Posterior vena cava (tissue), 2 donors: ENCODE measurements around the gene MPDZ. TPM values are rescaled to one million over a fixed set of nuclear protein-coding genes. Genes with fewer than 3 reads are reported as not detected.
"Not testable (repeated sequence)": the region's sequence is repeated elsewhere in the genome, so short reads cannot be mapped to it uniquely, and the experiment has no call there.

Experiments used
- DNase-seq: peaks from one replicate; pipeline ENCODE4 v3.0.0-alpha.2; 2020; ENCODE audit warnings: low spot score
- intact Hi-C, 2 donors: fragments of 100-400 bp; cut with DNase I; formaldehyde crosslinking; loops; one replicate each; pipeline versions ENCODE4 v1.14.1 to v1.14.2; 2022 to 2023
- total RNA-seq, 2 donors: library from RNA; stranded (reverse); fragmentation: NEBNext Ultra II Directional; extraction: Animal tissue kit (Norgen Biotek cat#: 25700); gene quantifications; one replicate each; pipeline ENCODE4 v1.2.1, GENCODE V29; 2021
- donor health status: DM: yes; HTN: yes; CAD: no.
- donor health status: DM: yes; HTN: yes; CAD: no.

Gene MPDZ
- total RNA-seq, 2 donors from 2014 or later = 63.3 to 70.5 TPM

- intact Hi-C loops = no loop called here
- DNase-seq = no peak
Observed at GRCh38 chr9:13268469-13268868, 11.0 kb downstream of the MPDZ start.

- intact Hi-C loops = no loop called here
- no peak for DNase-seq
Observed at GRCh38 chr9:13267743-13268142, 11.7 kb downstream of the MPDZ start.

- intact Hi-C loops = no loop called here
- no peak for DNase-seq
Observed at GRCh38 chr9:13266167-13266566, 13.3 kb downstream of the MPDZ start.

- intact Hi-C loops = no loop called here
- DNase-seq = no peak
Observed at GRCh38 chr9:13264788-13265187, 14.7 kb downstream of the MPDZ start.

- intact Hi-C loops = no loop called here
- no peak for DNase-seq
Observed at GRCh38 chr9:13263511-13263910, 16.0 kb downstream of the MPDZ start.

GRCh38 chr9:13252852-13253251, 26.6 kb downstream of the MPDZ start:
- intact Hi-C loops = no loop called here
- no peak for DNase-seq

GRCh38 chr9:13244181-13244580, 35.3 kb downstream of the MPDZ start:
- no peak for DNase-seq
- intact Hi-C loops = no loop called here

- no peak for DNase-seq
- intact Hi-C loops = no loop called here
Observed at GRCh38 chr9:13241283-13241682, 38.2 kb downstream of the MPDZ start.

- DNase-seq = no peak
- intact Hi-C loops = no loop called here
Observed at GRCh38 chr9:13239660-13240059, 39.8 kb downstream of the MPDZ start.

- intact Hi-C loops = no loop called here
- DNase-seq = no peak
Observed at GRCh38 chr9:13239208-13239607, 40.3 kb downstream of the MPDZ start.

GRCh38 chr9:13234932-13235331, 44.6 kb downstream of the MPDZ start:
- no peak for DNase-seq
- intact Hi-C loops = no loop called here

- DNase-seq = no peak
- intact Hi-C loops = no loop called here
Observed at GRCh38 chr9:13228431-13228830, 51.1 kb downstream of the MPDZ start.

GRCh38 chr9:13224366-13224765, 55.1 kb downstream of the MPDZ start:
- intact Hi-C loops = no loop called here
- DNase-seq = no peak

GRCh38 chr9:13222733-13223132, 56.8 kb downstream of the MPDZ start:
- DNase-seq, intact Hi-C loops: not testable (repeated sequence)

- no peak for DNase-seq
- intact Hi-C loops = no loop called here
Observed at GRCh38 chr9:13221741-13222140, 57.8 kb downstream of the MPDZ start.

- no peak for DNase-seq
- intact Hi-C loops = no loop called here
Observed at GRCh38 chr9:13220837-13221236, 58.7 kb downstream of the MPDZ start.

GRCh38 chr9:13215791-13216554, 63.5 kb downstream of the MPDZ start:
- intact Hi-C loops = no loop called here

GRCh38 chr9:13213998-13214397, 65.5 kb downstream of the MPDZ start:
- no peak for DNase-seq
- intact Hi-C loops = no loop called here

More at GRCh38 chr9:13215791-13216554, 63.5 kb downstream of the MPDZ start:
- DNase-seq = no peak

- intact Hi-C loops = no loop called here
- DNase-seq = no peak
Observed at GRCh38 chr9:13213337-13213736, 66.2 kb downstream of the MPDZ start.

GRCh38 chr9:13210306-13210705, 69.2 kb downstream of the MPDZ start:
- intact Hi-C loops = no loop called here

GRCh38 chr9:13209498-13209897, 70.0 kb downstream of the MPDZ start:
- intact Hi-C loops = no loop called here
- no peak for DNase-seq

More at GRCh38 chr9:13210306-13210705, 69.2 kb downstream of the MPDZ start:
- DNase-seq = no peak
